ENCODE results near the gene OR2A7. TPM values are rescaled to one million over a fixed set of nuclear protein-coding genes. Genes with fewer than 3 reads are reported as not detected.
"Not testable (repeated sequence)": the region's sequence is repeated elsewhere in the genome, so short reads cannot be mapped to it uniquely, and the experiment has no call there.

OR2A7 gene
- total and polyA plus RNA-seq, 5 donors from 2014 or later: 0.17 to 6.0 (median 0.51) TPM

DNA sequence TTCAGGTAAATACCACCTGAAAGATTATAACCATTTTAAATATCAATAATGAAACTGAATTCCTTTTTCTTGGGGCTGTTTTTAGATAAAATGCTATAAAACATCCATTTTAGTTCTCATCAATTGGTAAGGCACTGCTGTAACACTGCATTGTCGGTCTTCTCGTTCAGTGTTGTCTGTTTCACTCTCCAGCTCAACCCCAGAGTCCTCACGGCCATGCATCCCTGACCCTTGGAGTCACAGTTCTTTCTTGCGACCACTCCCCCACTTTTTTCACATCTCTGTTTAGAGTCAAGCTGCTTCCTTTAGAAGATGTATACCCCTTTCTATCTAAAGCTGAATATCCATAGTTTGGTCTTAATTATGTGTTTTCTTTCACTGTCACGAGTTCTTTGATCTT lies 17.6 kb downstream of the OR2A7 start:
- not testable (repeated sequence) for H3K27ac Mint-ChIP-seq; H3K27me3 Mint-ChIP-seq; H3K36me3 Mint-ChIP-seq; H3K9me3 Mint-ChIP-seq; H3K4me1 Mint-ChIP-seq; H3K4me1 ChIP-seq (ENCODE audit: control insufficient read depth, insufficient read depth, low read length, poor library complexity, severe bottlenecking); H3K4me3 ChIP-seq (ENCODE audit: low read depth, low read length); H3K27ac ChIP-seq (ENCODE audit: insufficient read depth, low read length, poor library complexity, severe bottlenecking); DNase-seq; H3K36me3 ChIP-seq (ENCODE audit: control insufficient read depth, insufficient read depth, low read length); H3K27me3 ChIP-seq (ENCODE audit: control insufficient read depth, insufficient read depth, low read length); ATAC-seq (ENCODE audit: low read depth in 2 of 2); H3K4me3 Mint-ChIP-seq; H3K9me3 ChIP-seq (ENCODE audit: control insufficient read depth in 2 of 2, low read length in 2 of 2)

DNA sequence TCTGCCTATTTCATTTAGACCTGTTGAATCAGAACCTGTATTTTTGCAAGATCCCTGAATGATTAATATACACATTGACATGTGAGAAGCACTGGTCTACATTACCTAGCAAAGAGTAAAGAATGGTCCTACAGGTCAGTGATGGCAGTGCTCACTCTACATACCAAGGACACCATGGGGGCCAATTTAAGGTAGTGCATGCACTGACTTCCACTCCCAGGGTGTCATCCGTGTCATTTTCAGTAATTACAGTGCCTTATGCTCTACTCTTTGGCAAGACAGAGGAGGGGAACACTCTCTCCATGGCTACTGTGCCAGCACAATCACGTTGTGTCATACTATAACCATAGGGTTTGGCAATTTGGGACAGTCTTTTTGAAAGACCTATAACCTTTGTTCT lies 19.2 kb downstream of the OR2A7 start:
- not testable (repeated sequence) for H3K36me3 ChIP-seq (ENCODE audit: control insufficient read depth, insufficient read depth, low read length); H3K9me3 Mint-ChIP-seq; ATAC-seq (ENCODE audit: low read depth in 2 of 2)

DNA sequence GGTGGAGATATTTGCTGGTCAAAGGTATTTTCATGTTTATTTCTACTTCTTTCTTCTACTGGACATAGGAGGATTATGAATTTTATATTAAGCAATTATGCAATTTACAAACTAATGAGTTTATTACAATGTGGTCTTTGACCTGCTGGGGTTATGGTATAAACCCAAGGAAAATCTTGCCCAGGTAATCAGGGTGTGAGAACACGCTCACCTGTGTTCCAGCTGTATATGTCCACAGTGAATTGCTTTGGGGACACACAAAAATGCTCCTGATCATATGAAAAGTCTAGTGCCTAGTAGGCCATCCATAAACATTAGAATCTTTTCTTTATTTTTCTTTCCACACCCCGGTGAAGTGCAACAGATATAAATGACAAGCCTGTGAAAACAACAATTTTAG lies 25.2 kb downstream of the OR2A7 start, which contains the start of gene OR2A42:
TSS of gene OR2A42 (minus strand) at position 241 of the 400 bp plus-strand sequence. CDS start 6,762 bp downstream, outside the sequence.
- not testable (repeated sequence) for H3K27me3 Mint-ChIP-seq, H3K4me3 Mint-ChIP-seq

More for the DNA sequence above, 19.2 kb downstream of the OR2A7 start:
- not testable (repeated sequence) for H3K4me1 ChIP-seq (ENCODE audit: control insufficient read depth, insufficient read depth, low read length, poor library complexity, severe bottlenecking); H3K4me3 ChIP-seq (ENCODE audit: low read depth, low read length); H3K27ac Mint-ChIP-seq; H3K27ac ChIP-seq (ENCODE audit: insufficient read depth, low read length, poor library complexity, severe bottlenecking); H3K27me3 Mint-ChIP-seq; H3K36me3 Mint-ChIP-seq; DNase-seq; H3K4me3 Mint-ChIP-seq; H3K4me1 Mint-ChIP-seq; H3K27me3 ChIP-seq (ENCODE audit: control insufficient read depth, insufficient read depth, low read length); H3K9me3 ChIP-seq (ENCODE audit: control insufficient read depth in 2 of 2, low read length in 2 of 2)

GRCh38 chr7:144238530-144239082 lies 26.0 kb downstream of the OR2A7 start:
- H3K9me3 ChIP-seq (ENCODE audit: control insufficient read depth in 2 of 2, low read length in 2 of 2); H3K27ac ChIP-seq (ENCODE audit: insufficient read depth, low read length, poor library complexity, severe bottlenecking); H3K9me3 Mint-ChIP-seq; H3K36me3 ChIP-seq (ENCODE audit: control insufficient read depth, insufficient read depth, low read length); H3K4me1 Mint-ChIP-seq; H3K36me3 Mint-ChIP-seq; H3K4me1 ChIP-seq (ENCODE audit: control insufficient read depth, insufficient read depth, low read length, poor library complexity, severe bottlenecking); H3K27ac Mint-ChIP-seq; ATAC-seq (ENCODE audit: low read depth in 2 of 2); H3K4me3 ChIP-seq (ENCODE audit: low read depth, low read length); DNase-seq; H3K4me3 Mint-ChIP-seq; H3K27me3 ChIP-seq (ENCODE audit: control insufficient read depth, insufficient read depth, low read length); H3K27me3 Mint-ChIP-seq: not testable (repeated sequence)

More for the DNA sequence above, 25.2 kb downstream of the OR2A7 start, which contains the start of gene OR2A42:
- H3K9me3 ChIP-seq (ENCODE audit: control insufficient read depth in 2 of 2, low read length in 2 of 2); H3K36me3 ChIP-seq (ENCODE audit: control insufficient read depth, insufficient read depth, low read length); H3K27ac Mint-ChIP-seq; H3K4me1 Mint-ChIP-seq; ATAC-seq (ENCODE audit: low read depth in 2 of 2); H3K9me3 Mint-ChIP-seq; H3K27ac ChIP-seq (ENCODE audit: insufficient read depth, low read length, poor library complexity, severe bottlenecking); DNase-seq; H3K27me3 ChIP-seq (ENCODE audit: control insufficient read depth, insufficient read depth, low read length); H3K4me1 ChIP-seq (ENCODE audit: control insufficient read depth, insufficient read depth, low read length, poor library complexity, severe bottlenecking); H3K36me3 Mint-ChIP-seq; H3K4me3 ChIP-seq (ENCODE audit: low read depth, low read length): not testable (repeated sequence)

- H3K36me3 ChIP-seq (ENCODE audit: control insufficient read depth, insufficient read depth, low read length); H3K4me1 Mint-ChIP-seq; ATAC-seq (ENCODE audit: low read depth in 2 of 2); H3K9me3 Mint-ChIP-seq; H3K27me3 ChIP-seq (ENCODE audit: control insufficient read depth, insufficient read depth, low read length); H3K9me3 ChIP-seq (ENCODE audit: control insufficient read depth in 2 of 2, low read length in 2 of 2); H3K4me3 ChIP-seq (ENCODE audit: low read depth, low read length); H3K27ac ChIP-seq (ENCODE audit: insufficient read depth, low read length, poor library complexity, severe bottlenecking); H3K4me3 Mint-ChIP-seq; H3K27me3 Mint-ChIP-seq; H3K4me1 ChIP-seq (ENCODE audit: control insufficient read depth, insufficient read depth, low read length, poor library complexity, severe bottlenecking); H3K27ac Mint-ChIP-seq; DNase-seq; H3K36me3 Mint-ChIP-seq: not testable (repeated sequence)
Observed at GRCh38 chr7:144233039-144233438, 31.6 kb downstream of the OR2A7 start.

- H3K9me3 ChIP-seq (ENCODE audit: control insufficient read depth in 2 of 2, low read length in 2 of 2); H3K4me3 Mint-ChIP-seq; ATAC-seq (ENCODE audit: low read depth in 2 of 2); H3K36me3 Mint-ChIP-seq; H3K9me3 Mint-ChIP-seq; H3K27me3 ChIP-seq (ENCODE audit: control insufficient read depth, insufficient read depth, low read length); H3K27me3 Mint-ChIP-seq; H3K4me3 ChIP-seq (ENCODE audit: low read depth, low read length); H3K27ac Mint-ChIP-seq; H3K4me1 Mint-ChIP-seq; H3K27ac ChIP-seq (ENCODE audit: insufficient read depth, low read length, poor library complexity, severe bottlenecking); DNase-seq; H3K4me1 ChIP-seq (ENCODE audit: control insufficient read depth, insufficient read depth, low read length, poor library complexity, severe bottlenecking); H3K36me3 ChIP-seq (ENCODE audit: control insufficient read depth, insufficient read depth, low read length): not testable (repeated sequence)
Observed at GRCh38 chr7:144231027-144231426, 33.6 kb downstream of the OR2A7 start.

DNA sequence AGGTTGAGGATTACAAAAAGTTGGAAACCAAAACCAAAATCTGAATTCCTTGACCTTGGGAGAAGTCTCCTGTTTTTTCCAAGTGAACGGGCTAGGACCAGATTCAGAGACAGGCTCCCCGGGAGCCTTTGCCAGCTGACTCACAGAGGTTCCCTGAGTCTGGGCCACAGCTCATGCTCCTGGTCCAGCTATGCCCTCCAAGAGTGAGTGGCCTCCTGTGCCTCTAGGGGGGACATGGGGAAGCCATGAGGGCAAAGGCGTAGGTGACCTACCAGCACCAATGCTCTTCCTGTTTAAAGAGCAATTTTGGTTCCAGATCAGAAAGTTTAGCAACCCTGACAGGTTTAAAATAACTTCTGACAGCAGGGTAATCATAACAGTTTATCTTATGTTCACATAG lies 35.8 kb downstream of the OR2A7 start:
- not testable (repeated sequence) for H3K27ac ChIP-seq (ENCODE audit: insufficient read depth, low read length, poor library complexity, severe bottlenecking); H3K9me3 Mint-ChIP-seq; DNase-seq; H3K27me3 Mint-ChIP-seq; H3K4me3 Mint-ChIP-seq; H3K4me3 ChIP-seq (ENCODE audit: low read depth, low read length); H3K27me3 ChIP-seq (ENCODE audit: control insufficient read depth, insufficient read depth, low read length); H3K27ac Mint-ChIP-seq; H3K36me3 ChIP-seq (ENCODE audit: control insufficient read depth, insufficient read depth, low read length); H3K4me1 ChIP-seq (ENCODE audit: control insufficient read depth, insufficient read depth, low read length, poor library complexity, severe bottlenecking); H3K4me1 Mint-ChIP-seq; H3K9me3 ChIP-seq (ENCODE audit: control insufficient read depth in 2 of 2, low read length in 2 of 2); H3K36me3 Mint-ChIP-seq; ATAC-seq (ENCODE audit: low read depth in 2 of 2)

- H3K36me3 Mint-ChIP-seq; H3K9me3 ChIP-seq (ENCODE audit: control insufficient read depth in 2 of 2, low read length in 2 of 2); H3K27me3 ChIP-seq (ENCODE audit: control insufficient read depth, insufficient read depth, low read length); H3K9me3 Mint-ChIP-seq; H3K27me3 Mint-ChIP-seq; DNase-seq; H3K4me3 ChIP-seq (ENCODE audit: low read depth, low read length); H3K4me1 ChIP-seq (ENCODE audit: control insufficient read depth, insufficient read depth, low read length, poor library complexity, severe bottlenecking); H3K4me3 Mint-ChIP-seq; H3K36me3 ChIP-seq (ENCODE audit: control insufficient read depth, insufficient read depth, low read length); ATAC-seq (ENCODE audit: low read depth in 2 of 2); H3K27ac Mint-ChIP-seq; H3K4me1 Mint-ChIP-seq; H3K27ac ChIP-seq (ENCODE audit: insufficient read depth, low read length, poor library complexity, severe bottlenecking): not testable (repeated sequence)
Observed at GRCh38 chr7:144226866-144227265, 37.7 kb downstream of the OR2A7 start.

Measured in CD4-positive, CD25-positive, alpha-beta regulatory T cell (primary cell).